ENCODE data around the gene PRIM2. TPM values are rescaled to one million over a fixed set of nuclear protein-coding genes. Genes with fewer than 3 reads are reported as not detected.
"Not testable (repeated sequence)": the region's sequence is repeated elsewhere in the genome, so short reads cannot be mapped to it uniquely, and the experiment has no call there.

PRIM2 gene
- total and polyA plus RNA-seq, 9 donors, result 5.9 to 12.0 (median 9.8) TPM

DNA sequence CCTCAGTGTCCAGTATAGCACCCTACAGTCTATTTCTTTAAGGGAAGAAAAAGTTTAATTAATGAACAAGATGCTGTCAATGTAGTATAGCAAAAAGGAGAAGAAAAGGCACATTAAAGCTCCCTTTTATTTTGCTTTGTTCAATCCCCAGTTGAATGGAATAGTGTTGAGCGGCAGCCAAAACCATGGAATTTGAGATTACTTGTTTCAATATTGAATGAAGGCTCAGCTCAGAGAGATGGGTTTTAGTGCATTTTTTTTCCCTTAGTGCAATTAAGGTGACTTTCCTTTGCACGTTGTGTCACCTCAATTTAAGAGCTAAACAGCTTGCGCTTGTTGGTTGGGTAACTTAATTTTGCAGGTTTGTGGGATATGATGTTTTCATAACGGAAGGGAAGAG, 254.7 kb downstream of the PRIM2 start:
- H3K27me3 ChIP-seq; H3K36me3 ChIP-seq; H3K27ac ChIP-seq; H3K9me3 ChIP-seq; intact Hi-C loops (cut with DNase I); H3K4me3 ChIP-seq; DNase-seq; H3K4me1 ChIP-seq (ENCODE audit: insufficient read depth): not testable (repeated sequence)
- WGBS, 3 donors, result 72 to 90% (median 76%) methylated on average over 4 of the region's 4 CpGs

DNA sequence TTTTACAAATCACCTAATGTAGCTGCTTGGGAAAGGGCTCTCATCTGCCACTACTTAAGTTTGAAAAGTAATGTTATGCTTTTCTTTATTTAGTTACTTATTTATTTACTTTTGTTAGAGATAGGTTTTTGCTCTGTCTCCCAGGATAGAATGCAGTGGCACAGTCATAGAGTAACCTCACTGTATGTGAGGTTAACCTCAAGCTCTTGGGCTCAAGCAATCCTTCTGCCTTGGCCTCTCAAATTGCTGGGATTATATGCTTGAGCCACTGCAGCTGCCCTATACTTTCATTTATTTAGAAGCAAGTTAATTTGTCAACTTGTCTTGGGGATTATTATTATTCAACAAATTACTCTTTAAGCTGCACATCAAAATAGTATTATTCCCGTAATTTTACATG, 255.4 kb downstream of the PRIM2 start:
- H3K27me3 ChIP-seq; DNase-seq; intact Hi-C loops (cut with DNase I); H3K4me3 ChIP-seq; H3K9me3 ChIP-seq; H3K27ac ChIP-seq; H3K4me1 ChIP-seq (ENCODE audit: insufficient read depth); H3K36me3 ChIP-seq: not testable (repeated sequence)
- 98 to 100% (median 100%) methylated on average over 1 of the region's 1 CpG for WGBS, 3 donors

DNA sequence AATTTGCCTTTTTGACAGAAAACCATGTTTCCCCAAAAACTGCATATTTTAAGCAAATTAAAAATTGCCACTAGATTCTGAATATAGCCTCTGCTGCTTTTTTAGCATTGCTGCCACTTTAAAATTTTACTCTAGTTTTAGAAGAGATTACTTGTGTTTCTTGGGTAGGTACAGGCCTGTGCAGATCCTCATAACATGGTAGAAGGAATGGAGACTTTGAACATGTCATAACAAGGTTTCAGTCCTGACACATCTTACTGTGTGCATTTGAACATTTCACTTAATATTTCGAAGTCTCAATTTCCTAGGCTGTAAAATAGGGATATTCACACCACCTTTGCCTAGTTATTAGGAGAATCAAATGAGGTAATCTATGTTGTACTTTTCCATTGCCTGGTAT, 259.6 kb downstream of the PRIM2 start:
- DNase-seq; H3K4me3 ChIP-seq; H3K9me3 ChIP-seq; H3K4me1 ChIP-seq (ENCODE audit: insufficient read depth); H3K36me3 ChIP-seq; H3K27ac ChIP-seq; intact Hi-C loops (cut with DNase I); H3K27me3 ChIP-seq: not testable (repeated sequence)
- 93 to 100% (median 96%) methylated on average over 1 of the region's 1 CpG for WGBS, 3 donors

DNA sequence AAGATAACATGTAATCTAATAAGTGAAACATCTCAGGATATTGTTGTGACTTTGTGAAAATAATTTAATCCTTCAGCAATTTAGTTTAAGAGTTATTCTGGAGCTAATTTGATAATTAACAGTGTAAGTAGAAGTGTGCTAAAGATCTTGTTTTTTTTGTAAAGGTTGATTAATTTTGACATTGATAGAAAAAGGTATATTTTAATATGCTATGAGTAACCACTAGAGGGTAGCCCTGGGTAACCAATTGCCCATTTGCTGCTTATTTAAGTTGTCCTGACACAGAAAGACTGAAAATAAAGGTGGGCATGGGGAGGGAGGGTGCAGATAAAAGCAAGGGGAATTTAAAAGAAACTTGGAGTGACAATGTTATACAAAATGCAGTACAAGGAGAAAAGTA, 262.1 kb downstream of the PRIM2 start:
- not testable (repeated sequence) for H3K4me3 ChIP-seq, H3K27me3 ChIP-seq, DNase-seq

DNA sequence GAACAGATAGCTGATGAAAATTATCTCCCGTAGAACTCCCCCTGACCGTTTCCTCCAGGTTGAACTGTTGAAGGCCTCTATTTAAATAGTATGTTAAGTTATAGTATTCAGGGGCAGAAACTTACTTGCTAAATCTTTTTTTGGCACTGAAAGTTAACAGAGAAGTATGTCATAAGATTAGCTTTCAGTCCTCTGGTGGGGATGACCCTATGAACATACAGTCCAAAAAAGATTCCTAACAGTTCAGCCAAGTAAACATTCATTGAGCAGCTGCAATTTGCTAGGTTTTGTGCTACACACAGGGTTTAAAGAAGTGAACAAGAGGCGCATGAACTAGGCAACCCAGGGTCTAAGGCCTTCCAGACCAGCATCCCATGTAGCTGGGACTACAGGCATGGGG, 264.2 kb downstream of the PRIM2 start:
- H3K9me3 ChIP-seq; intact Hi-C loops (cut with DNase I); H3K4me1 ChIP-seq (ENCODE audit: insufficient read depth); H3K4me3 ChIP-seq; H3K36me3 ChIP-seq; DNase-seq; H3K27ac ChIP-seq; H3K27me3 ChIP-seq: not testable (repeated sequence)
- 60 to 69% (median 67%) methylated on average over 3 of the region's 3 CpGs for WGBS, 3 donors

More for the DNA sequence above, 262.1 kb downstream of the PRIM2 start:
- H3K36me3 ChIP-seq; H3K4me1 ChIP-seq (ENCODE audit: insufficient read depth); intact Hi-C loops (cut with DNase I); H3K27ac ChIP-seq; H3K9me3 ChIP-seq: not testable (repeated sequence)

DNA sequence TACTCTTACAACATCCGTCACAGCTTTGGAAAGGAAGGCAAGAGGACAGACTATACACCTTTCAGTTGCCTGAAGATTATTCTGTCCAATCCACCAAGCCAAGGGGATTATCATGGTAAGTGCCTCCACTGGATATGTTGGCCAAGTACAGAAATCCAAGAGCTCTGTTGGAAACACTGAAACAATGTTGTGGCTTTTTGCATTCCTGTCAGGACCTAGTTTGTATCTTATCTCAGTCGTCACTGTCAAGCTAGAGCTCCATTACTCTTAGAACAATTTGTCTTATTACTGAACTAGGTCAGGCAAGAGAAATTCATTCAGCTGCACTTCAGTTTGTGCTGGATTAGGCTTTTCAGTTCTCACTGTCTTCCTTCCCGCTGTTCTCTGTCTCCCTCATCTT, 283.7 kb downstream of the PRIM2 start:
- WGBS, 3 donors, result 68 to 75% (median 74%) methylated on average over 3 of the region's 3 CpGs
- H3K27me3 ChIP-seq; H3K27ac ChIP-seq; H3K4me1 ChIP-seq (ENCODE audit: insufficient read depth); DNase-seq; intact Hi-C loops (cut with DNase I); H3K4me3 ChIP-seq; H3K36me3 ChIP-seq; H3K9me3 ChIP-seq: not testable (repeated sequence)

DNA sequence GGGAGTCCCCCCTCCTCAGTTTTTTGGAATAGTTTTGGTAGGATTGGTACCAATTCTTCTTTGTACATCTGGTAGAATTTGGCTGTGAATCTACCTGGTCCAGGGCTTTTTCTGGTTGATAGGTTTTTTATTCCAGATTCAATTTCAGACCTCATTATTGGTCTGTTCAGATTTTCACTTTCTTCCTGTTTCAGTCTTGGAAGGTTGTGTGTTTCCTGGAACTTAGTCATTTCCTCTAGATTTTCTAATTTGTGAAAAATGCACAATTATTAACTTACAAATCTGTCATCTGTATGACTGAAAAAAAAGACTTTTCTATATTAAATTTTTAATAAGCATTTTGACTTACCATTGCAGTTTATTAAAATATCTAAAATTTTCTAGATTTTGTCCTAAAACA, 287.9 kb downstream of the PRIM2 start:
- H3K4me1 ChIP-seq (ENCODE audit: insufficient read depth); H3K27me3 ChIP-seq; H3K9me3 ChIP-seq; intact Hi-C loops (cut with DNase I); H3K27ac ChIP-seq; H3K36me3 ChIP-seq; H3K4me3 ChIP-seq; DNase-seq: not testable (repeated sequence)

DNA sequence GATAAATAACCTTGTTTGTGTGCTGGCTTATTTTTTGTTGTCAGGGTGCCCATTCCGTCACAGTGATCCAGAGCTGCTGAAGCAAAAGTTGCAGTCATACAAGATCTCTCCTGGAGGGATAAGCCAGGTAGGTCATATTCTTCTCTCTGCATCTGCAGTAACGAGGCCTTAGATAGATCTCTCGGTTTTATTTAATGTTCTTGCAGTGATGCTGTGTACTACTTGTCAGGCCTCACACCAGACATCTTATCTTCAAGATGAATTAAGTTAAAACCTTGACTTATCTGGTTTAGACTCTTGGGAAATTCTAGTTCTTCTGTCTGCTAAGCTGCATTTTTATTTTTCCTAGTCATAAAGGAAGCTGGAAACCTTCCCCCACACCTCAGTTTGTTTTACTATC, 288.9 kb downstream of the PRIM2 start:
- H3K27ac ChIP-seq; H3K4me1 ChIP-seq (ENCODE audit: insufficient read depth); H3K4me3 ChIP-seq; H3K27me3 ChIP-seq; H3K9me3 ChIP-seq; H3K36me3 ChIP-seq; DNase-seq; intact Hi-C loops (cut with DNase I): not testable (repeated sequence)
- 73 to 91% (median 86%) methylated on average over 3 of the region's 3 CpGs for WGBS, 3 donors

DNA sequence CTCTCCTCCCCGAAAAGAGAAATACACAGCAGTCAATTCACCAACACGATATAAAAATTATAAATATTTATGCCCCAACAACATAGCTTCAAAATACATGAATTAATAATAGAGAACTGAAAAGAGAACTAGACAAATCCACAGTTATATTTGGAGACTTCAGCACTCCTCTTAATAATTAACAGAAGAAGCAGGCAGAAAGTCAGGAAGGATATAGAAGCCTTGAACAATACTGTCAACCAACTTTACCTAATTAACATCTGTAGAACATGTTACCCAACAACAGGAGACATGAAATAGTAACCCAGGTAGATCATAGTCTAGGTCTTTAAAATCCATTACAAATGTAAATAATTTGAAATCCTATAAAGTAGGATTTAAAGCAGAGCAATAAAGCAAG, 293.2 kb downstream of the PRIM2 start:
- H3K9me3 ChIP-seq; H3K36me3 ChIP-seq; H3K27ac ChIP-seq; intact Hi-C loops (cut with DNase I); H3K4me3 ChIP-seq; DNase-seq; H3K27me3 ChIP-seq; H3K4me1 ChIP-seq (ENCODE audit: insufficient read depth): not testable (repeated sequence)
- WGBS, 3 donors, result 91 to 100% (median 93%) methylated on average over 1 to 2 of the region's 2 CpGs

DNA sequence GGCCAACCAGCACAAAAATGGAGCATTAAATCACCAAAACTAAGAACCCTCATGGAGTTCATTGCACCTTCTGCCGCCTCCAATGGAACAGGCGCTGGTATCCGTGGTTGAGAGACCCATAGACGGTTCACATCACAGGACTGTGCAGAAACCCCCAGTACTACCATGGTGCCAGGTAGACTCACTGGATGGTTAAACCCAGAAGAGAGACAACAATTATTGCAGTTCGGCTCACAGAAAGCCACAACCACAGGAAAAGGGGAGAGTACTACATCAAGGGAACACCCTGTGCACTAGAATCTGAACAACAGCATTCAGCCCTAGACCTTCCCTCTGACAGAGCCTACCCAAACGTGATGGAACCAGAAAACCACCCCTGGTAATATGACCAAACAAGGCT, 301.5 kb downstream of the PRIM2 start:
- H3K4me1 ChIP-seq (ENCODE audit: insufficient read depth); H3K4me3 ChIP-seq; H3K9me3 ChIP-seq; H3K36me3 ChIP-seq; H3K27me3 ChIP-seq; DNase-seq; H3K27ac ChIP-seq; intact Hi-C loops (cut with DNase I): not testable (repeated sequence)
- WGBS, 3 donors, result 96 to 99% (median 98%) methylated on average over 6 of the region's 6 CpGs

DNA sequence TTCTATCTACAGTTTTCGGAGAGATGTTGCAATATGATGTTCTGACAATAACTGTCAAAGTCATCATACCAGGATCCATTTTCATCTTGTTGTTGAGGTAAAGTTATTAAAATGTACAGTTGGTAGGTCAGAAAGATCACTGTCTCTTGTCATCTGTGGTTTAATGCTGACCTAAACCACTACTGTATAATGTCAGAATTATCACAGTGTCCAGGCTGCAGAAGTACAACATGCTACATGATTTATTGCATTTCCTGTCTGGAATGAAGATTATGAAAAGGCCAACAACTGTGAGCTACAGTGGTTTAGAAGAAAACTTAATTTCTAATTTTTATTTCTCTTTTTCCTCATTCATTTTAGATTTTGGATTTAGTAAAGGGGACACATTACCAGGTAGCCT, 314.3 kb downstream of the PRIM2 start:
- H3K9me3 ChIP-seq; intact Hi-C loops (cut with DNase I); H3K36me3 ChIP-seq; H3K27me3 ChIP-seq; H3K27ac ChIP-seq; H3K4me3 ChIP-seq; H3K4me1 ChIP-seq (ENCODE audit: insufficient read depth); DNase-seq: not testable (repeated sequence)
- 81 to 94% (median 86%) methylated on average over 1 of the region's 1 CpG for WGBS, 3 donors

DNA sequence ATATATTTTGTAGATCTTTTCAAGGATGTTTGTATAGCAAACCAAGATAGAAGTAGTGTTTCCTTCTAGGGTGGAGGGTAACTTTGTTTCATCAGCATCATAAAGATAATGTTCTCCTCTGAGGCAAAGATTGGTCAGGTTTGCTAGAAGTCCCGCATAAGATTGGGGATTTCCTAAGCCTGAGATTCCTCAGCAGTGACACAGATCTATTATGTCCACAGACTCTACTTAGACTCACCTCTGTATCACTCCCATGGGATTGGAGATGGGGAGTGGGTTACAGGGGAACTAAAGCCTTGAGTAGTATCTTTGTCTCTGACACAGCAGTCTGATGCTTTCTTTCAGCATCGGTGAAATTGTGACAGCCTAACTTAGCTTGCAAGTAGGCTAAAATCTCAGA, 341.1 kb downstream of the PRIM2 start:
- H3K27me3 ChIP-seq; DNase-seq; intact Hi-C loops (cut with DNase I); H3K9me3 ChIP-seq; H3K27ac ChIP-seq; H3K36me3 ChIP-seq; H3K4me3 ChIP-seq; H3K4me1 ChIP-seq (ENCODE audit: insufficient read depth): not testable (repeated sequence)
- WGBS, 3 donors, result 90 to 97% (median 92%) methylated on average over 2 of the region's 2 CpGs

DNA sequence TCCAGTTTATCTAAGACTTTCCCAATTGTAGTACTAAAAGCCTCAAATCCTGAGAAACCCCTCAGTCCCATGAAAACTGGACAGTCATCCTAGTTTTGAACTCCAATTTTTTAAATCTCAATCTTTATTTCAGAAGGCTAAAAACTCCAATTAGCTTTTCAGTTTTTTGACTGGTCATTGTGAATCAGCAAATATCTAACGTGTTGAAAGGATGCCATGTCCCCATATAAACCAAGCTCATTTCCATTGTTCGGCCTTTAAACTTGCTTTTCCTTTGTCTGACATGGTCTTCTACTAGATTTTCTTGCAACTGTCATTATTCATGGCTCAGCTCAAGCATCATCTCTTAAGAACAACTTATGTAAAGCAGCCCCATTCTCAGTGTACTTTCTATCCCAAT, 342.4 kb downstream of the PRIM2 start:
- H3K36me3 ChIP-seq; H3K4me1 ChIP-seq (ENCODE audit: insufficient read depth); H3K27ac ChIP-seq; intact Hi-C loops (cut with DNase I); H3K9me3 ChIP-seq; H3K4me3 ChIP-seq; H3K27me3 ChIP-seq; DNase-seq: not testable (repeated sequence)
- 74 to 86% (median 76%) methylated on average over 2 of the region's 2 CpGs for WGBS, 3 donors
